Activated T-cell treated with anti-CD3 and anti-CD28 coated beads, Interleukin-2, amount 50 U/mL, for 4 hours (primary cell): ENCODE results near the gene ZNF831. TPM values are rescaled to one million over a fixed set of nuclear protein-coding genes. Genes with fewer than 3 reads are reported as not detected.

Source experiments
- total RNA-seq, 3 donors: library from RNA; stranded (reverse); gene quantifications; one replicate each; pipeline ENCODE4 v1.2.1, GENCODE V29; 2021

Gene ZNF831
- total RNA-seq, 3 donors from 2014 or later: 1.8 to 2.5 (median 2.2) TPM

Other genes with a start within 250 kb of the ZNF831 start
- 100 to 1,000 TPM; 119 to 146 (median 128) TPM for gene NELFCD, start 182.6 kb upstream of the ZNF831 start, total RNA-seq
- 10 to 100 TPM; 18.7 to 27.9 (median 20.0) TPM for gene CTSZ, start 156.6 kb upstream of the ZNF831 start, total RNA-seq
- gene TUBB1, start 144.4 kb upstream of the ZNF831 start, total RNA-seq: not detected
- gene ATP5F1E, start 131.5 kb upstream of the ZNF831 start, total RNA-seq: 10 to 100 TPM; 86.1 to 99.3 (median 95.0) TPM
- gene PRELID3B, start 121.0 kb upstream of the ZNF831 start, total RNA-seq: 100 to 1,000 TPM; 147 to 174 (median 160) TPM
- not detected for gene EDN3, start 136.8 kb downstream of the ZNF831 start, total RNA-seq